GM04503 (cell line): ENCODE data around the gene DYTN.

Experiments used
- DNase-seq: peaks from one replicate; pipeline ENCODE4 v3.0.0-alpha.2; 2012; ENCODE audit warnings: low read depth

DYTN gene

DNA sequence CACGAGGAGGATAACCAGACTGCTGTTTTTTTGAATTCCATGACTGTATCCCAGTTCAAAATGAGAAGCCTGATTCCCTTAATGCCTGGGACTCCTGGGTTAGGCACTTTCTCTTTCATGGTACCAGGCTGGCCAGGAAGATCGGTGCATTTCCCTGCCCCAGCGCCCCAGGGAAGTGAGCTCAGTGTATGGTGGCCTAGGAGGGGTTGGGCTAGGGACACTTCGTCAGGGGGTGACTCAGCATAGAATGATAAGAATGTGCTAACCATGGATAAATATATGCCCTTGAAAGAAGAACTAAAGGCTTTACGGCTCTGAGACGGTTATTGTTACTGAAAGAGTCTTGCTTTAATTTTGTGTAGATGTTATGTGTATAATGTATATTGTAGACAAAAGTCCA is 103.4 kb downstream of the DYTN start:
- no peak for DNase-seq

DNA sequence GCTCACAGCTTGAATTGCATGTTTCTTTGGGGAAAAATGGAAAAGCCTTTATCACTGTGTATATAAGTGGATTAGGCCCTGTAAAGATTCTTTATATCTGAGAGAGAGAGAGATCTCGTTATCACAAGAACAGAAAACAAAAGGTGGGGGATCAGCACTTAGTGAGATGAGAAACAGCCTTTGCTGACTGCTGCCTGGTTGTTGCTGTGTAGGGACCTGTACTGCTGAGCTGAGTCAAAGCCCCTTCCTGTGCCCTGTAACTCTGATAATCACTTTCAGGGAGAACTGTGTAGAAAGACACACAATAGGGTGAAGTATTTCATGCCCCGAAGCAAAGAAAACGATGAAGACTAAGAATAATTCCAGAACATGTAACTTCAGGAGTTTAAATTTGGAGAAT is 106.5 kb downstream of the DYTN start:
- no peak for DNase-seq

GRCh38 chr2:206611191-206611590 is 107.0 kb downstream of the DYTN start:
- no peak for DNase-seq

- no peak for DNase-seq
Observed at GRCh38 chr2:206610451-206610850, 107.7 kb downstream of the DYTN start.

DNA sequence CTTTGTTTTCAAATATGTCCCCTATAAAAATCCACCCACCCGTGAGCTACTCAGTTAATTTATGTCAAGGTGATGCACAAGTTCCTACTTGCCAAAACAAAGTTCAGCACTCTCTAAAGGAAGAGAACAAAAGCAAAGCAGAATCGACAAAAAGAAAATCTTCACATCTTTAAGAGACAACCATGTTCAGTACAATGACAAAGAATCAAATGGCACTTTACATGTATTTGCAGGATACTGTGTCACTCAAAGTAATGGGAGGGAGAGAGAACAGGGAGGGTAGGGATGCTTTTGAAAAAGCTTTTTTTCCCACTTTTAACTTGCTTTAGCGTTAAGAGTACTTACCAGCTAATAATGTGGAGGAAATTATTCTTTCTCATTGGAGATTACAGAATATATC is 115.0 kb downstream of the DYTN start:
- no peak for DNase-seq
